GM12875 (cell line): ENCODE measurements around the gene THSD4.

ENCODE experiments used
- H3K4me3 ChIP-seq: one replicate; pipeline ENCODE4 v1.5.1; 2011; ENCODE audit warnings: low read depth, low read length, control low read depth
- CTCF ChIP-seq: IDR thresholded peaks from 2 replicates; pipeline ENCODE4 v1.5.1; 2011; ENCODE audit warnings: low read depth, mild to moderate bottlenecking, control low read depth, inconsistent platforms, low read length, moderate library complexity, borderline replicate concordance; ENCODE audit not compliant: insufficient read depth

The THSD4 gene

GRCh38 chr15:71532994-71533393 is 417.7 kb downstream of the THSD4 start:
- TF ChIP-seq CTCF: peak; percentile 42; the same call in 1 of the 2 replicates
- H3K4me3 ChIP-seq: no peak overlapping the region

- no peak for TF ChIP-seq CTCF
- H3K4me3 ChIP-seq: no peak overlapping the region
Measured at GRCh38 chr15:71538181-71538580, 422.9 kb downstream of the THSD4 start.

GRCh38 chr15:71541746-71542145 is 426.5 kb downstream of the THSD4 start:
- H3K4me3 ChIP-seq: no peak overlapping the region
- no peak for TF ChIP-seq CTCF

GRCh38 chr15:71542836-71543235 is 427.6 kb downstream of the THSD4 start:
- H3K4me3 ChIP-seq: no peak overlapping the region
- no peak for TF ChIP-seq CTCF

- no peak for TF ChIP-seq CTCF
- H3K4me3 ChIP-seq: no peak overlapping the region
Measured at GRCh38 chr15:71543413-71543812, 428.1 kb downstream of the THSD4 start.

GRCh38 chr15:71545223-71545760 is 430.0 kb downstream of the THSD4 start:
- H3K4me3 ChIP-seq: no peak overlapping the region
- no peak for TF ChIP-seq CTCF

- H3K4me3 ChIP-seq: no peak overlapping the region
- TF ChIP-seq CTCF: no peak
Measured at GRCh38 chr15:71545923-71546322, 430.7 kb downstream of the THSD4 start.
